ENCODE results near the gene DCAF17.
"Not testable (repeated sequence)": the region's sequence is repeated elsewhere in the genome, so short reads cannot be mapped to it uniquely, and the experiment has no call there.

Gene DCAF17

DNA sequence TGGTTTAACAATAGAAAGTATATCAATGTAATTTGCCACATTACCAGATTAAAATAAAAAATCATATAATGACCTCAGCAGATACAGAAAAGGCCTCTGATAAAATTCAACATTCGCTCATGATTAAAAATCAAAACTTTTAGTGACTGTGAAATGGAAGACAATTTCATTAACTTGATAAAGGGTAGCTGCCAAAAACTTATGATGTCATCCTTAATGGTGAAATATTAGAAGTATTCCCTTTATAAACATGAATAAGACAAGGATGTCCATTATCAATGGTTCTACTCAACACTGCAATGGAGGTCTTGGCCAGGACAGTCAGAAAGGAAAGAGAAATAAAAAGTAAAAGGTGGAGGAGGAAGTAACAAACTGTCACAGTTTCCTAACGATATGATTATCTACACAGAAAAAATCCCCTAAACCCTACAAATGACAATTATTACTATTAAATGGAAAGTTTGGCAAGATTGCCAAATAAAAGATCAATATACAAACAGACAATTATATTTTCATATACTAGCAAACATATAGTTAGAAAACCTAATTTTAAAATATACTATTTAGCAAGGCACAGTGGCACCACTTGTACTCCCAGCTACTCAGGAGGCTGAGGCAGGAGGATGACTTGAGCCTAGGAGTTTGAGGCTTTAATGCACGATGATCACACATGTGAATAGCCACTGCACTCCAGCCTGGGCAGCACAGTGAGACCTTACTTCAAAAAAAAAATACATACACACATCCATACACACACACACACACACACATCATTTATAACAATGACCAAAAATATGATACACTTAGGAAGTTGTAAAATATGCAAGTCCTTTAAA, 13.1 kb upstream of the DCAF17 start:
- FAIRE-seq: no peak
- DNase-seq (ENCODE audit: insufficient read length, low spot score): no peak
- TF ChIP-seq, protein P1, sequence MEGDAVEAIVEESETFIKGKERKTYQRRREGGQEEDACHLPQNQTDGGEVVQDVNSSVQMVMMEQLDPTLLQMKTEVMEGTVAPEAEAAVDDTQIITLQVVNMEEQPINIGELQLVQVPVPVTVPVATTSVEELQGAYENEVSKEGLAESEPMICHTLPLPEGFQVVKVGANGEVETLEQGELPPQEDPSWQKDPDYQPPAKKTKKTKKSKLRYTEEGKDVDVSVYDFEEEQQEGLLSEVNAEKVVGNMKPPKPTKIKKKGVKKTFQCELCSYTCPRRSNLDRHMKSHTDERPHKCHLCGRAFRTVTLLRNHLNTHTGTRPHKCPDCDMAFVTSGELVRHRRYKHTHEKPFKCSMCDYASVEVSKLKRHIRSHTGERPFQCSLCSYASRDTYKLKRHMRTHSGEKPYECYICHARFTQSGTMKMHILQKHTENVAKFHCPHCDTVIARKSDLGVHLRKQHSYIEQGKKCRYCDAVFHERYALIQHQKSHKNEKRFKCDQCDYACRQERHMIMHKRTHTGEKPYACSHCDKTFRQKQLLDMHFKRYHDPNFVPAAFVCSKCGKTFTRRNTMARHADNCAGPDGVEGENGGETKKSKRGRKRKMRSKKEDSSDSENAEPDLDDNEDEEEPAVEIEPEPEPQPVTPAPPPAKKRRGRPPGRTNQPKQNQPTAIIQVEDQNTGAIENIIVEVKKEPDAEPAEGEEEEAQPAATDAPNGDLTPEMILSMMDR (IDR thresholded peaks at IDR 0.05; ENCODE audit: insufficient read depth, missing control alignments): no peak

DNA sequence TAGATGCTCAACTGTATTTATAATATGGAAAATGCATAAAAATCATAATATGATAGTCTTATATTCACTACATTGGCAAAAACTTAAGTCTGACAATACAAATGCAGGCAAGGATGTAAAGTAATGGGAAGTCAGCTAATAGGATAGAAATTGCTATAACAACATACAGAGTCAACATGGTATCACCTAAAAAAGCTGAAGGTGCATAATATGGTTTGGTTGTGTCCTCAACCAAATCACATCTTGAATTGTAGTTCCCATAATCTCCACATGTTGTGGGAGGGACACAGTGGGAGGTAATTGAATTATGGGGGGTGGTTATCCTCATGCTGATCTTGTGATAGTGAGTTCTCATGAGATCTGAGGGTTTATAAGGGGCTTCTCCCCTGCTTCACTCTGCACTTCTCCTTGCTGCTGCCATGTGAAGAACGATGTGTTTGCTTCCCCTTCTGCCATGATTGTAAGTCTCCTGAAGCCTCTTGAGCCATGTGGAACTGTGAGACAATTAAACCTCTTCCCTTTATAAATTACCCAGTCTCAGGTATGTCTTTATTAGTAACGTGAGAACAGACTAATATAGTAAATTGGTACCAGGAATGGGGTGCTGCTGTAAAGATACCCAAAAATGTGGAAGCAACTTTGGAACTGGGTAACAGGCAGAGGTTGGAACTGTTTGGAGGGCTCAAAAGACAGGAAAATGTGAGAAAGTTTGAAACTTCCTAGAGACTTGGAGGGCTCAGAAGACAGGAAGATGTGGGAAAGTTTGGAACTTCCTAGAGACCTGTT, 11.1 kb upstream of the DCAF17 start:
- DNase-seq (ENCODE audit: insufficient read length, low spot score); FAIRE-seq: not testable (repeated sequence)

DNA sequence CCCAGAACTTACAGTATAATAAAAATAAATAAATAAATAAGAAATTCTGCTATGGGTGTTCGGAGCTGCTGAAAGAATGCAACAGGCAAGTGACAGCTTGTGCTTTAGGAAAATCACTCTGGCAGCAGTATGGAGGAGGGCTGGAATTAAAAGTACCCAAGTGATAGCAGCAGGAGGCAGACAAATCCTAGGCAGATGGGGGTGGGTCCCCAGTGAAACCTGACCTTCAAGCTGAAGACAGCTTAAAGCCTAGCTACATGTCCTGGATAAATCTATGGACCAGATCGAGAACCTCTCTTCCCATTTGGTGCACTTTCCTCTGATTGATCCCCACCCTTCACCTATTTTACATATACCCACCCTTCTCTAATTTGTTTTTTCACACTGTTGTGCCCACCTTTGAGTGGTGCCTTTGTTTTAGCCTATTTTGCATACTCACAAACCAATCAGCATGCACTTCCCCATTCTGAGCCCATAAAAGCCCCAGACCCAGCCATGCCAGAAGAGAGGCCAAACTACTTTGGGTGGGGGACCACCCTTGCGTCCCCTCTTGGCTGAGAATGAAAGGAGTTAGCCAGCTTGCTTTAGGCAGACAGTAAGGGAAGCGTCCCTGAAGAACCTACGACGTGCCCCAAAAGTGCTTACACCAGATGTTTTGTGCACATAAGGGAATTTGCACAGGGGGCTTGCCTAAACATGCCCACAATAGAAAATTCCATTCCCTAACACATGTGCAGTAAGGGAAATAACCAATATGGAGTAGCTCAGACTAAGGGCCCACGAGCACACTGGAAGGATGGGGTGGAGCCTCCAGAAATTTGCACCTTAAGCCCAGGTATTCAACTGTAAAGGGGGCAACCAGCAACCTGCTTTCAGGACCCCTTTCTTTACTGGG, 3.3 kb upstream of the DCAF17 start:
- no peak for DNase-seq (ENCODE audit: insufficient read length, low spot score)
- TF ChIP-seq, protein P1 (IDR thresholded peaks at IDR 0.05; ENCODE audit: insufficient read depth, missing control alignments): no peak
- no peak for FAIRE-seq

DNA sequence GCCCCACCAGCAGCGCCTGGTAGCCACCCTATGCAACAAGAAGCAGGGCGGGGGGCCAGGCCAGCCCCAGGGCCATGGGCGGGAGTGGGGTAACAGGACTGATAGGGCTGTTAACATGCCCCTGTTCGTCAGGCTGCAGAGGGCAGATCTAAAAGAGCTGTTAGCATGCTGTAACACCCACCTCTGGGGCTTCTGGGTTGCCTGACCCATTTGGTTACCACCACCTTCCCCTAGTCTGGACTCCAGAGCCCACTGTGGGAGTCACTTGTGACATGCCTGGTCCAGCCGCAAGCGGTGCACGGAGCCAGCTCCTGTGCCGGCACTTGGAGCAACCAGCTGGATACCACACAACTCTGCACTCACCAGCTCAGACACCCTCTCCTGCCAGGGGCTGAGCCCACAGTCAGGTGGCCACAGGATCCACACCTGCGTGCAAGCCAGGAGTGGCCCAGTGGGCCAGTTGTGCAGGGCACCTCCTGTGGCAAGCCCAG, 2.3 kb upstream of the DCAF17 start:
- DNase-seq (ENCODE audit: insufficient read length, low spot score) (no peak), FAIRE-seq (no peak)
- TF ChIP-seq, protein P1 (IDR thresholded peaks at IDR 0.05; ENCODE audit: insufficient read depth, missing control alignments): no peak

DNA sequence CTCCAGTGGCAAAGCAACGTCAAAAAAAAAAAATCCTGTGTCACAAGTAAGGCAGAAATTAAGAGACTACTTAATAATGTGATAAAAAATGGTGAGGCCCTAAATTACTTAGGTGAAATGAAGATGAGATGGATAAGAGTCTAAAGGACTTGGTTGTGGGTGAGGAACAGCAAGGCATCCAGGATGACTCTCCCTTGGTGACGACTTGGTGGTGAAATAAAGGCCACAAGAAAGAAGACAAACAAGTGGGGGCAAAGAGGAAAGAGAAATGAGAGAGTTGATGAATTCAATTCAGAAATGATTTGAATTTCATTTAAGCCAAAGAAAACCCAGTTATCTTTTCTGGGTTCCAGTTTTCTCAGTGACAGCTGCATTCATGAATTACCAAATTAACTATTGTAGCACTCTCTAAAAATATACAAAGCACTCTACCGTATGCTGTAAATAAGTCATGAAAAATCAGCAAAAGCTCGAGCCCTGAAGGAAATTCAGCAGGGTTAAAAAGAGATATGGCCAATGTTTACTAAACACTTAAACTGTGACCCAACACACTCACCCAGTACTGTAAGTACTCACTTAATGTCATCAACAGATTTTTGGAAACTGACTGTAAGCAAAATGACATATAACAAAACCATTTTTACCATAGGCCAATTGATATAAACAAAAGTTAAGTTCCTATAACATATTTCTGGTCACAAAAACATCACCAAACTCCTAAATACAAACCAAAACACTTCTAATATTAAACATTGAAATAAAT, 1.6 kb upstream of the DCAF17 start:
- FAIRE-seq (no peak), DNase-seq (ENCODE audit: insufficient read length, low spot score) (no peak)
- TF ChIP-seq, protein P1 (IDR thresholded peaks at IDR 0.05; ENCODE audit: insufficient read depth, missing control alignments): no peak

DNA sequence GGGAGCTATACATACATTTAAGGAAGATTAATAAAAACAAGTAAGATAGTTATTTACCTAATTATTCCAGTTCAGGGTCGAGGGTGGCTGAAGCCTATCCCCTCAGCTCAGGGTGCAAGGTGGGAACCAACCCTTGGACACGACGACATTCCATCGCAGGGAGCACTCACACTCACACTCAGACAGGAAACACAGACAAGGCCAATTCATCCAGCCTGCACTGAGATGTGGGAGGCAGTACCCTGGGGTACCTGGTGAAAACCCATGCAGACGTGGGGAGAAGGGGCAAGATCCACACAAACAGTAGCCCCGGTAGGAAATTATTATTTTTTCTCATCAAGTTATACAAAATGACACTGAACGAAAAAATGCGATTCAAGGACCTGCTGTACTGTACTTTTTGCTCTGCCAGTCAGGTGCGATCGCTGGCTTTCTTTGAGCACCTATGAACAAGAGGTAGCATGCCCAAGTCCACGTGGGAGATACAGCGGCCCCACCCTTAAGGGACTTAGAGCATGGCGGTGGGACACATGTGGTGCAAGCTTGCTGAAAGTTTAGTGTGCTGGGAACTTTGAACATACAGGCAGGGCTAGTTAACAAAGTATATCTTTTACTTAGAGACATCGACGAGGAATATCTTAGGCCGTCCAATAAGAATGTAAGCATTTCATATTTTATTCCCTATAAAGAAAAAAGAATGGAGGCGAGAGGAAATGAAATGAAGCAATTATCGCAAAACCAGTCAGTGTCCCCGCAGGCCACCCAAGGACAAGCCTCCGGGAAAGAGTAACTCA, 860 bp upstream of the DCAF17 start:
- FAIRE-seq: no peak
- DNase-seq (ENCODE audit: insufficient read length, low spot score): no peak
- TF ChIP-seq, protein P1 (IDR thresholded peaks at IDR 0.05; ENCODE audit: insufficient read depth, missing control alignments): no peak

Data from D721Med (cell line).